Measurements from ENCODE around the gene ZP2.

DNA sequence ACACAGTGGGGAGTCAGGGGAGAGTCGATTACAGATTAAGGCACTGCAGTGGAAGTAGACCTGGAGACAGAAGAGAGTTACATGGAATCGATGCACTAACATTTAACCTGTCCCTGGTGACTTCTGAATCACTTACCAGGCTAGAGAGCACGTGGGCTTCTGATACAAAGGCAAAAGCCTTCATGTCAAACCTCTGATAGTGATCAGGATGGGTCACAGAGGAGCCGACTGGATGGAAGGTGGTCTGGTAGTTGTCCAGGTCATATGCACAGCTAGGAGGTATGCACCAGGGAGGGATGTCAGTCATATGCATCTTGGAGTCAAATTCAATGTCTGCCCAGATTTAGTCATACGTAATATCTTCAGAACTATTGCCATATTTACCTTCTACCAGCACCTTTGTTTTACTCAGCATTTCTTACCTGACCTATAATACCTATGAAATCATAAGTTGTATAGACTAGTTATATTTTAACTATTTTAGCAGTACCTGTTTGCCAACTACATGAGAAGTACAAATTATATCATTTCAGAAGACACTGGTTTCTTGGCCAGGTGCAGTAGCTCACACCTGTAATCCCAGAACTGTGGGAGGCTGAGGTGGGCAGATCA lies 11.7 kb downstream of the ZP2 start:
- TF ChIP-seq CTCF (IDR thresholded peaks at IDR 0.05 in 4 of 5, conservative IDR thresholded peaks at IDR 0.05 in 1 of 5) (no peak), POLR2A (IDR thresholded peaks at IDR 0.05) (no peak)

Measured in gastrocnemius medialis (tissue), 4 donors.